NT2/D1 (cell line): ENCODE data around the gene SAMD9L.

Experiments used
- YY1 ChIP-seq: IDR thresholded peaks from 2 replicates; pipeline ENCODE4 v1.6.1; 2011; ENCODE audit not compliant: insufficient read length, insufficient read depth
- ZNF274 ChIP-seq: IDR thresholded peaks from 2 replicates; pipeline ENCODE4 v1.6.1; 2011; ENCODE audit warnings: mild to moderate bottlenecking, low read depth, low read length

- TF ChIP-seq YY1 (no peak), ZNF274 (no peak)
These were observed 31.0 kb upstream of the SAMD9L start for GRCh38 chr7:93179173-93179572.
